Omental fat pad (tissue), 4 donors: Measurements from ENCODE around the gene ATG4A. TPM values are rescaled to one million over a fixed set of nuclear protein-coding genes. Genes with fewer than 3 reads are reported as not detected.
A peak's percentile ranks its signal among the peaks of the same experiment; 100 is the strongest.

ENCODE experiments used
- ATAC-seq: fragments of 150-250 bp; one replicate; pipeline ENCODE4 v1.9.1; 2016; ENCODE audit warnings: mild to moderate bottlenecking, moderate library complexity; ENCODE audit not compliant: low FRiP score
- DNase-seq: peaks from one replicate; pipeline ENCODE4 v3.0.0-alpha.2; 2019; ENCODE audit warnings: low spot score
- total RNA-seq, 4 donors: library from RNA; depleted of rRNA; stranded (reverse); fragments of >200 nt; gene quantifications; one replicate each; pipeline ENCODE4 v1.1.0, GENCODE V29; 2016
- TF ChIP-seq, protein P1 (sequence below), 3 donors: fragments of 450-650 bp; IDR thresholded peaks; one replicate each; pipeline ENCODE4 v1.5.1; 2016 to 2017; ENCODE audit warnings: antibody characterized with exemption in 3 of 3, mild to moderate bottlenecking in 3 of 3, moderate library complexity in 2 of 3

ATG4A gene, protein sequence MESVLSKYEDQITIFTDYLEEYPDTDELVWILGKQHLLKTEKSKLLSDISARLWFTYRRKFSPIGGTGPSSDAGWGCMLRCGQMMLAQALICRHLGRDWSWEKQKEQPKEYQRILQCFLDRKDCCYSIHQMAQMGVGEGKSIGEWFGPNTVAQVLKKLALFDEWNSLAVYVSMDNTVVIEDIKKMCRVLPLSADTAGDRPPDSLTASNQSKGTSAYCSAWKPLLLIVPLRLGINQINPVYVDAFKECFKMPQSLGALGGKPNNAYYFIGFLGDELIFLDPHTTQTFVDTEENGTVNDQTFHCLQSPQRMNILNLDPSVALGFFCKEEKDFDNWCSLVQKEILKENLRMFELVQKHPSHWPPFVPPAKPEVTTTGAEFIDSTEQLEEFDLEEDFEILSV
- 10 to 100 TPM in 2 of 4 donors, 1 to 10 TPM in 2; 8.8 to 15.4 (median 10.8) TPM for total RNA-seq

DNA sequence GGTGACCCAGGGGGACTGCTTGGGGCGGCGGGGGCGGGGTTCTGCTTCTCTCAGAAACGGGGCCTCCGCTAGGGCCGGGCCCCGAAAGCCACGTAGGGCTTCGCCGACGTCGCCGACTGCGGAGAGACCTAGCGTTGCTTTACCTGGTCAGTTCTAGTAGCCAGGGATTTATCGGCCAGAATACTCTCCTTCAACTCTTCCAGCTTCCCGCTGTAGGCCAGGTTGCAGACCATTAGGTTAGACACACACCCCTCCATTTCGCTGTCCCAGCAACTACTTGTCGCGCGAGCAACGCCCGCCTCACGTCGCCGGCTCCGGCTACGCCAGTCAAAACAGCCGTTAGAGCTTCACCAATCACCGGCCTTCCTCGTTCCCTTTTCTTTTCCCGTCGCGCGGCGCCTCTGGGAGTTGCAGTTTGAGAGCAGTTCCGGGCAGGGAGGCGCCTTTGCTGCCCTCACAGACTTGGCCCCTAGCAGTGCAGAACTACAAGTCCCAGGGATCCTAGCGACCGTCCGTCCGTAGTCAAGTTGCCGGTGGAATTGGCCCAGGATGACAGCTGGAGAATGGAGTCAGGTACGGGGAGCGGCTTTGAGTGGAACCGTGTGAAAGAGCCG lies at the start of gene ATG4A, which contains the start of gene PSMD10:
Gene ATG4A (plus strand): TSS at position 515 of the 614 bp plus-strand sequence. CDS start 49 bp downstream, at position 564.
Gene PSMD10 (minus strand): TSS at position 279 of the 614 bp plus-strand sequence. CDS start 22 bp downstream, at position 257.
- TF ChIP-seq, protein P1, sequence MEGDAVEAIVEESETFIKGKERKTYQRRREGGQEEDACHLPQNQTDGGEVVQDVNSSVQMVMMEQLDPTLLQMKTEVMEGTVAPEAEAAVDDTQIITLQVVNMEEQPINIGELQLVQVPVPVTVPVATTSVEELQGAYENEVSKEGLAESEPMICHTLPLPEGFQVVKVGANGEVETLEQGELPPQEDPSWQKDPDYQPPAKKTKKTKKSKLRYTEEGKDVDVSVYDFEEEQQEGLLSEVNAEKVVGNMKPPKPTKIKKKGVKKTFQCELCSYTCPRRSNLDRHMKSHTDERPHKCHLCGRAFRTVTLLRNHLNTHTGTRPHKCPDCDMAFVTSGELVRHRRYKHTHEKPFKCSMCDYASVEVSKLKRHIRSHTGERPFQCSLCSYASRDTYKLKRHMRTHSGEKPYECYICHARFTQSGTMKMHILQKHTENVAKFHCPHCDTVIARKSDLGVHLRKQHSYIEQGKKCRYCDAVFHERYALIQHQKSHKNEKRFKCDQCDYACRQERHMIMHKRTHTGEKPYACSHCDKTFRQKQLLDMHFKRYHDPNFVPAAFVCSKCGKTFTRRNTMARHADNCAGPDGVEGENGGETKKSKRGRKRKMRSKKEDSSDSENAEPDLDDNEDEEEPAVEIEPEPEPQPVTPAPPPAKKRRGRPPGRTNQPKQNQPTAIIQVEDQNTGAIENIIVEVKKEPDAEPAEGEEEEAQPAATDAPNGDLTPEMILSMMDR (IDR thresholded peaks at IDR 0.05) = no peak
- peak; percentile 70 for DNase-seq
- peak; percentile 96 for ATAC-seq

GRCh38 chrX:108044554-108045256 lies 46.9 kb upstream of the ATG4A start, which contains the start of gene VSIG1:
Gene VSIG1 (plus strand): TSS chrX:108045065. CDS start chrX:108045131, 66 bp downstream.
- TF ChIP-seq, protein P1 (IDR thresholded peaks at IDR 0.05) = no peak
- ATAC-seq (no peak), DNase-seq (no peak)

- ATAC-seq (no peak), DNase-seq (no peak)
Observed at GRCh38 chrX:108049649-108050048, 41.9 kb upstream of the ATG4A start.

DNA sequence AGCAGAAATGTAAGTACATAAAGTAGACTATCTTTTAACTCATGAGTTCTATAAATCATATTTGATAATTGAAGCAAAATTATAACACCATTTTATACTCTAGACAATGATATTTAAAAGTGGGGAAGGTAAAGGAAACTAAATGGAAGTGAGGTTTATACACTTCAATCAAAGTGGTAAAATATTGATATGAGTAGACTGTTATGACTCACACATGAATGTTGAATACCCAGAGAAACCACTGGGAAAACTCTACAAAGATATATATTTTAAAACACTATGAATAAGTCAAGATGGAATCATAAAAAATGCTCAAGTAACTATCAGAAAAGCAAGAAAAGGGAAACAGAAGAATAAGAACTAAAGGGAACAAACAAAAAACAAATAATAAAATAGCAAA lies 38.4 kb upstream of the ATG4A start:
- DNase-seq (no peak), ATAC-seq (no peak)
- TF ChIP-seq, protein P1 (IDR thresholded peaks at IDR 0.05) = no peak

More at GRCh38 chrX:108049649-108050048, 41.9 kb upstream of the ATG4A start:
- TF ChIP-seq, protein P1 (IDR thresholded peaks at IDR 0.05) = no peak

DNA sequence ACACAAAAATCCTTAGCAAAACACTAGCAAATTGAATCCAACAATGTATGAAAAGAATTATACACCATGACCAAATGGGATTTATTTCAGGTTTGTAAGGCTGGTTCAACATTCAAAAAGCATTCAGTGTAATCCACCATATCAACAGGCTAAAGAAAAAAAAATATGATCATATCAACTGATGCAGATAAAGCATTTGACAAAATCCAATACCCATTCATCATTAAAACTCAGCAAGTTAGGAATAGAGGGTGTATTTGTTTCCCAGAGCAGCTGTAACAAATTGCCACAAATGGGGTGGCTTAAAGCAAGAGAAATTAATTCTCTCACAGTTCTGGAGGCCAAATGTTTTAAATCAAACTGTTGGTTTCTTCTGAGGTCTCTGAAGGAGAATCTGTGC lies 36.0 kb upstream of the ATG4A start:
- TF ChIP-seq, protein P1 (IDR thresholded peaks at IDR 0.05) = no peak
- no peak for ATAC-seq
- no peak for DNase-seq

GRCh38 chrX:108059801-108060200 lies 31.8 kb upstream of the ATG4A start:
- DNase-seq = no peak
- no peak for ATAC-seq
- TF ChIP-seq, protein P1 (IDR thresholded peaks at IDR 0.05) = no peak
